GM23338 (cell line): ENCODE data around the gene DLG3. TPM values are rescaled to one million over a fixed set of nuclear protein-coding genes. Genes with fewer than 3 reads are reported as not detected.

ENCODE experiments used
- ATAC-seq: fragments of 200-7000 bp; cut with Tn5 transposase; 3 replicates; pipeline ENCODE4 v1.9.1; 2020
- DNase-seq: peaks from one replicate; pipeline ENCODE4 v3.0.0-alpha.2; 2015; ENCODE audit warnings: low spot score
- H2AFZ ChIP-seq: fragments of 200-600 bp; sonication (generic); 2 replicates; pipeline ENCODE4 v1.8.0; 2016; ENCODE audit warnings: antibody characterized with exemption, mild to moderate bottlenecking, moderate library complexity
- H3F3A ChIP-seq: fragments of 200-600 bp; sonication (generic); replicated peaks from 2 replicates; pipeline ENCODE4 v1.8.0; 2017; ENCODE audit warnings: antibody characterized with exemption, mixed run types, low read depth
- H3K27ac ChIP-seq: fragments of 200-600 bp; sonication (generic); 2 replicates; pipeline ENCODE4 v1.6.1; 2016; ENCODE audit warnings: low read depth
- H3K27me3 ChIP-seq: fragments of 200-600 bp; sonication (generic); 2 replicates; pipeline ENCODE4 v1.8.0; 2016; ENCODE audit warnings: mild to moderate bottlenecking, mixed run types, moderate library complexity; ENCODE audit not compliant: insufficient read depth
- H3K36me3 ChIP-seq: fragments of 200-600 bp; sonication (generic); 2 replicates; pipeline ENCODE4 v1.8.0; 2016; ENCODE audit warnings: mild to moderate bottlenecking; ENCODE audit not compliant: insufficient read depth
- H3K4me1 ChIP-seq: fragments of 200-600 bp; sonication (generic); 2 replicates; pipeline ENCODE4 v1.8.0; 2016; ENCODE audit warnings: mild to moderate bottlenecking, moderate library complexity; ENCODE audit not compliant: insufficient read depth
- H3K4me2 ChIP-seq: fragments of 200-600 bp; sonication (generic); 2 replicates; pipeline ENCODE4 v1.7.1; 2017; ENCODE audit warnings: mixed run types
- H3K4me3 ChIP-seq: fragments of 200-600 bp; sonication (generic); 2 replicates; pipeline ENCODE4 v1.6.1; 2016; ENCODE audit warnings: mixed run types
- H3K79me2 ChIP-seq: fragments of 200-600 bp; sonication (generic); replicated peaks from 2 replicates; pipeline ENCODE4 v1.8.0; 2017; ENCODE audit warnings: mild to moderate bottlenecking; ENCODE audit not compliant: insufficient read depth
- H3K9me2 ChIP-seq: fragments of 200-600 bp; sonication (generic); 2 replicates; pipeline ENCODE4 v1.8.0; 2017; ENCODE audit not compliant: insufficient read depth
- H4K20me1 ChIP-seq: fragments of 200-600 bp; sonication (generic); replicated peaks from 2 replicates; pipeline ENCODE4 v1.8.0; 2017; ENCODE audit warnings: mild to moderate bottlenecking; ENCODE audit not compliant: insufficient read depth
- H3K27ac Mint-ChIP-seq: 2 replicates; pipeline ENCODE4 v1.8.0; 2020; ENCODE audit warnings: inconsistent platforms, mild to moderate bottlenecking, moderate library complexity, mixed read lengths
- H3K27me3 Mint-ChIP-seq: 3 replicates; pipeline ENCODE4 v1.8.0; 2022; ENCODE audit warnings: low read depth, mild to moderate bottlenecking, moderate library complexity, mixed read lengths, inconsistent platforms; ENCODE audit not compliant: insufficient read depth, poor library complexity
- H3K36me3 Mint-ChIP-seq: 3 replicates; pipeline ENCODE4 v1.8.0; 2021; ENCODE audit warnings: low read depth, mild to moderate bottlenecking, inconsistent platforms, moderate library complexity, mixed read lengths
- H3K4me1 Mint-ChIP-seq: 3 replicates; pipeline ENCODE4 v1.8.0; 2020; ENCODE audit warnings: mild to moderate bottlenecking, inconsistent platforms, mixed read lengths
- H3K4me3 Mint-ChIP-seq: 3 replicates; pipeline ENCODE4 v1.8.0; 2021; ENCODE audit warnings: moderate library complexity, mild to moderate bottlenecking, inconsistent platforms, mixed read lengths
- H3K9me3 Mint-ChIP-seq: 3 replicates; pipeline ENCODE4 v1.8.0; 2020; ENCODE audit warnings: moderate library complexity, mild to moderate bottlenecking, inconsistent platforms, mixed read lengths
- CREB1 ChIP-seq: fragments of 250-450 bp; sonication (Bioruptor Pico); IDR thresholded peaks from 2 replicates; pipeline ENCODE4 v1.5.0; 2020; ENCODE audit warnings: low read depth, mild to moderate bottlenecking, moderate library complexity
- EZH2phosphoT487 ChIP-seq: fragments of 200-600 bp; sonication (generic); IDR thresholded peaks from one replicate; pipeline ENCODE4 v1.8.1; 2018; ENCODE audit warnings: antibody characterized with exemption; ENCODE audit not compliant: unreplicated experiment
- POLR2AphosphoS5 ChIP-seq: IDR thresholded peaks from 2 replicates; pipeline ENCODE4 v1.6.1; 2016; ENCODE audit warnings: antibody characterized with exemption, low read depth
- polyA plus RNA-seq: library from polyadenylated mRNA; unstranded; fragments of >200 nt; fragmentation: Nextera tagmentation; extraction: Ambion mirVana; gene quantifications from 2 replicates; pipeline ENCODE4 v1.2.1, GENCODE V29; 2016
- total RNA-seq: library from RNA; depleted of rRNA; stranded (reverse); fragments of >200 nt; shearing (Covaris generic); gene quantifications from 2 replicates; pipeline ENCODE4 v1.2.3, GENCODE V29; 2014
- TF ChIP-seq, protein P1 (sequence below): fragments of 250-450 bp; sonication (Bioruptor Pico); IDR thresholded peaks from 2 replicates; pipeline ENCODE4 v1.5.0; 2020; ENCODE audit warnings: mild to moderate bottlenecking, moderate library complexity

The DLG3 gene
- total and polyA plus RNA-seq, 2 experiments from 2014 or later, result 13.0 to 61.8 TPM

GRCh38 chrX:70421618-70422017 lies 23.0 kb upstream of the DLG3 start:
- H3K27ac ChIP-seq, result peak overlapping the region; percentile 83
- Mint-ChIP-seq H3K27ac (peak overlapping the region; percentile 94), H3K4me3 (peak overlapping the region; percentile 53), H3K27me3 (peaks cover 3% of the 10 kb centered on the region), H3K9me3 (peaks cover 3% of the 10 kb centered on the region; the same call in 2 of the 3 replicates), H3K36me3 (peaks cover 29% of the 10 kb centered on the region), H3K4me1 (peaks cover 30% of the 10 kb centered on the region)
- H2AFZ ChIP-seq, result no peak overlapping the region
- H3K27me3 ChIP-seq, result no peaks in the 10 kb centered on the region
- H3K4me2 ChIP-seq, result peak overlapping the region; percentile 80
- TF ChIP-seq, protein P1, sequence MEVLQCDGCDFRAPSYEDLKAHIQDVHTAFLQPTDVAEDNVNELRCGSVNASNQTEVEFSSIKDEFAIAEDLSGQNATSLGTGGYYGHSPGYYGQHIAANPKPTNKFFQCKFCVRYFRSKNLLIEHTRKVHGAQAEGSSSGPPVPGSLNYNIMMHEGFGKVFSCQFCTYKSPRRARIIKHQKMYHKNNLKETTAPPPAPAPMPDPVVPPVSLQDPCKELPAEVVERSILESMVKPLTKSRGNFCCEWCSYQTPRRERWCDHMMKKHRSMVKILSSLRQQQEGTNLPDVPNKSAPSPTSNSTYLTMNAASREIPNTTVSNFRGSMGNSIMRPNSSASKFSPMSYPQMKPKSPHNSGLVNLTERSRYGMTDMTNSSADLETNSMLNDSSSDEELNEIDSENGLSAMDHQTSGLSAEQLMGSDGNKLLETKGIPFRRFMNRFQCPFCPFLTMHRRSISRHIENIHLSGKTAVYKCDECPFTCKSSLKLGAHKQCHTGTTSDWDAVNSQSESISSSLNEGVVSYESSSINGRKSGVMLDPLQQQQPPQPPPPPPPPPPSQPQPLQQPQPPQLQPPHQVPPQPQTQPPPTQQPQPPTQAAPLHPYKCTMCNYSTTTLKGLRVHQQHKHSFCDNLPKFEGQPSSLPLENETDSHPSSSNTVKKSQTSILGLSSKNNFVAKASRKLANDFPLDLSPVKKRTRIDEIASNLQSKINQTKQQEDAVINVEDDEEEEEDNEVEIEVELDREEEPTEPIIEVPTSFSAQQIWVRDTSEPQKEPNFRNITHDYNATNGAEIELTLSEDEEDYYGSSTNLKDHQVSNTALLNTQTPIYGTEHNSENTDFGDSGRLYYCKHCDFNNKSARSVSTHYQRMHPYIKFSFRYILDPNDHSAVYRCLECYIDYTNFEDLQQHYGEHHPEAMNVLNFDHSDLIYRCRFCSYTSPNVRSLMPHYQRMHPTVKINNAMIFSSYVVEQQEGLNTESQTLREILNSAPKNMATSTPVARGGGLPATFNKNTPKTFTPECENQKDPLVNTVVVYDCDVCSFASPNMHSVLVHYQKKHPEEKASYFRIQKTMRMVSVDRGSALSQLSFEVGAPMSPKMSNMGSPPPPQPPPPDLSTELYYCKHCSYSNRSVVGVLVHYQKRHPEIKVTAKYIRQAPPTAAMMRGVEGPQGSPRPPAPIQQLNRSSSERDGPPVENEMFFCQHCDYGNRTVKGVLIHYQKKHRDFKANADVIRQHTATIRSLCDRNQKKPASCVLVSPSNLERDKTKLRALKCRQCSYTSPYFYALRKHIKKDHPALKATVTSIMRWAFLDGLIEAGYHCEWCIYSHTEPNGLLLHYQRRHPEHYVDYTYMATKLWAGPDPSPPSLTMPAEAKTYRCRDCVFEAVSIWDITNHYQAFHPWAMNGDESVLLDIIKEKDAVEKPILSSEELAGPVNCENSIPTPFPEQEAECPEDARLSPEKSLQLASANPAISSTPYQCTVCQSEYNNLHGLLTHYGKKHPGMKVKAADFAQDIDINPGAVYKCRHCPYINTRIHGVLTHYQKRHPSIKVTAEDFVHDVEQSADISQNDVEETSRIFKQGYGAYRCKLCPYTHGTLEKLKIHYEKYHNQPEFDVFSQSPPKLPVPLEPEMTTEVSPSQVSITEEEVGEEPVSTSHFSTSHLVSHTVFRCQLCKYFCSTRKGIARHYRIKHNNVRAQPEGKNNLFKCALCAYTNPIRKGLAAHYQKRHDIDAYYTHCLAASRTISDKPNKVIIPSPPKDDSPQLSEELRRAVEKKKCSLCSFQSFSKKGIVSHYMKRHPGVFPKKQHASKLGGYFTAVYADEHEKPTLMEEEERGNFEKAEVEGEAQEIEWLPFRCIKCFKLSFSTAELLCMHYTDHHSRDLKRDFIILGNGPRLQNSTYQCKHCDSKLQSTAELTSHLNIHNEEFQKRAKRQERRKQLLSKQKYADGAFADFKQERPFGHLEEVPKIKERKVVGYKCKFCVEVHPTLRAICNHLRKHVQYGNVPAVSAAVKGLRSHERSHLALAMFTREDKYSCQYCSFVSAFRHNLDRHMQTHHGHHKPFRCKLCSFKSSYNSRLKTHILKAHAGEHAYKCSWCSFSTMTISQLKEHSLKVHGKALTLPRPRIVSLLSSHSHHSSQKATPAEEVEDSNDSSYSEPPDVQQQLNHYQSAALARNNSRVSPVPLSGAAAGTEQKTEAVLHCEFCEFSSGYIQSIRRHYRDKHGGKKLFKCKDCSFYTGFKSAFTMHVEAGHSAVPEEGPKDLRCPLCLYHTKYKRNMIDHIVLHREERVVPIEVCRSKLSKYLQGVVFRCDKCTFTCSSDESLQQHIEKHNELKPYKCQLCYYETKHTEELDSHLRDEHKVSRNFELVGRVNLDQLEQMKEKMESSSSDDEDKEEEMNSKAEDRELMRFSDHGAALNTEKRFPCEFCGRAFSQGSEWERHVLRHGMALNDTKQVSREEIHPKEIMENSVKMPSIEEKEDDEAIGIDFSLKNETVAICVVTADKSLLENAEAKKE (CRISPR knock-in tag), result peak; percentile 37
- TF ChIP-seq EZH2phosphoT487, result no peak
- H4K20me1 ChIP-seq, result no peaks in the 10 kb centered on the region
- H3K79me2 ChIP-seq, result no peaks in the 10 kb centered on the region
- DNase-seq (peak; percentile 52), ATAC-seq (peak; percentile 61)
- no peaks in the 10 kb centered on the region for H3K9me2 ChIP-seq
- no peaks in the 10 kb centered on the region for H3F3A ChIP-seq
- H3K4me1 ChIP-seq, result peaks cover 18% of the 10 kb centered on the region
- no peaks in the 10 kb centered on the region for H3K36me3 ChIP-seq
- peak overlapping the region; percentile 9; the same call in 1 of the 2 replicates for H3K4me3 ChIP-seq

- peaks cover 3% of the 10 kb centered on the region; the same call in 2 of the 3 replicates for H3K9me3 Mint-ChIP-seq
- ATAC-seq, result peak; percentile 80
- Histone ChIP-seq H3K27me3 (no peaks in the 10 kb centered on the region), H3K27ac (peak within 1 kb of the TSS; percentile 78; the same call in 1 of the 2 replicates), H2AFZ (no peak within 1 kb of the TSS), H3F3A (no peaks in the 10 kb centered on the region), H3K9me2 (no peaks in the 10 kb centered on the region), H4K20me1 (no peaks in the 10 kb centered on the region), H3K4me2 (peak within 1 kb of the TSS; percentile 80), H3K4me1 (peaks cover 18% of the 10 kb centered on the region), H3K36me3 (no peaks in the 10 kb centered on the region), H3K4me3 (peak within 1 kb of the TSS; percentile 55), H3K79me2 (no peaks in the 10 kb centered on the region)
- peak within 1 kb of the TSS; percentile 90 for H3K4me3 Mint-ChIP-seq
- H3K36me3 Mint-ChIP-seq, result peaks cover 30% of the 10 kb centered on the region
- peak within 1 kb of the TSS; percentile 94 for H3K27ac Mint-ChIP-seq
- H3K4me1 Mint-ChIP-seq, result peaks cover 30% of the 10 kb centered on the region
- peak; percentile 77 for DNase-seq
- H3K27me3 Mint-ChIP-seq, result peaks cover 3% of the 10 kb centered on the region
- TF ChIP-seq CREB1 (CRISPR knock-in tag) (no peak), POLR2AphosphoS5 (peak; percentile 24; the same call in 1 of the 2 replicates)
- TF ChIP-seq, protein P1 (CRISPR knock-in tag), result no peak
Observed at GRCh38 chrX:70422851-70423341, 21.7 kb upstream of the DLG3 start, which contains the start of gene GDPD2. Gene GDPD2, plus strand, starts transcription at chrX:70423314. Its CDS starts 1,671 bp downstream, at chrX:70424985.
